ENCODE results near the gene BLOC1S4.
"Not testable (repeated sequence)": the region's sequence is repeated elsewhere in the genome, so short reads cannot be mapped to it uniquely, and the experiment has no call there.

DNA sequence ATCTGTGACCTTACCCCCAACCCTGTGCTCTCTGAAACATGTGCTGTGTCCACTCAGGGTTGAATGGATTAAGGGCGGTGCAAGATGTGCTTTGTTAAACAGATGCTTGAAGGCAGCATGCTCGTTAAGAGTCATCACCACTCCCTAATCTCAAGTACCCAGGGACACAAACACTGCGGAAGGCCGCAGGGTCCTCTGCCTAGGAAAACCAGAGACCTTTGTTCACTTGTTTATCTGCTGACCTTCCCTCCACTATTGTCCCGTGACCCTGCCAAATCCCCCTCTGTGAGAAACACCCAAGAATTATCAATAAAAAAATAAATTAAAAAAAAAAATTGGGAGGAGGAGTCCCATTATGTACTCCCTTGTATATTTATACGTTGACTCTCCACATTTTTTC lies 40.4 kb downstream of the BLOC1S4 start:
- TF ChIP-seq POLR2AphosphoS5 (IDR thresholded peaks at IDR 0.05; ENCODE audit: low read depth, low read length) = not testable (repeated sequence)
- TF ChIP-seq, protein P1, sequence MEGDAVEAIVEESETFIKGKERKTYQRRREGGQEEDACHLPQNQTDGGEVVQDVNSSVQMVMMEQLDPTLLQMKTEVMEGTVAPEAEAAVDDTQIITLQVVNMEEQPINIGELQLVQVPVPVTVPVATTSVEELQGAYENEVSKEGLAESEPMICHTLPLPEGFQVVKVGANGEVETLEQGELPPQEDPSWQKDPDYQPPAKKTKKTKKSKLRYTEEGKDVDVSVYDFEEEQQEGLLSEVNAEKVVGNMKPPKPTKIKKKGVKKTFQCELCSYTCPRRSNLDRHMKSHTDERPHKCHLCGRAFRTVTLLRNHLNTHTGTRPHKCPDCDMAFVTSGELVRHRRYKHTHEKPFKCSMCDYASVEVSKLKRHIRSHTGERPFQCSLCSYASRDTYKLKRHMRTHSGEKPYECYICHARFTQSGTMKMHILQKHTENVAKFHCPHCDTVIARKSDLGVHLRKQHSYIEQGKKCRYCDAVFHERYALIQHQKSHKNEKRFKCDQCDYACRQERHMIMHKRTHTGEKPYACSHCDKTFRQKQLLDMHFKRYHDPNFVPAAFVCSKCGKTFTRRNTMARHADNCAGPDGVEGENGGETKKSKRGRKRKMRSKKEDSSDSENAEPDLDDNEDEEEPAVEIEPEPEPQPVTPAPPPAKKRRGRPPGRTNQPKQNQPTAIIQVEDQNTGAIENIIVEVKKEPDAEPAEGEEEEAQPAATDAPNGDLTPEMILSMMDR (IDR thresholded peaks at IDR 0.05) = not testable (repeated sequence)

Data from Panc1 (cell line).